ENCODE measurements around the gene EMCN.

GRCh38 chr4:100509386-100509785, 8.4 kb downstream of the EMCN start:
- TF ChIP-seq CTCF (IDR thresholded peaks at IDR 0.05; ENCODE audit: insufficient read depth, low read length) (no peak), REST (IDR thresholded peaks at IDR 0.05; ENCODE audit: insufficient replicate concordance, low read depth) (no peak), POLR2AphosphoS5 (IDR thresholded peaks at IDR 0.05; ENCODE audit: low read depth) (no peak), GABPA (IDR thresholded peaks at IDR 0.05; ENCODE audit: low read depth) (no peak), SPI1 (IDR thresholded peaks at IDR 0.05; ENCODE audit: borderline replicate concordance, low read depth) (no peak)

All from HL-60 (cell line).